IPS DF 19.7 (cell line): ENCODE results near the gene XPNPEP2.

Source experiments
- DNase-seq: peaks from one replicate; pipeline ENCODE4 v3.0.0-alpha.2; 2013; ENCODE audit warnings: low read depth, low spot score

Gene XPNPEP2

GRCh38 chrX:129797251-129797906, 58.6 kb downstream of the XPNPEP2 start:
- no peak for DNase-seq

- no peak for DNase-seq
Measured at GRCh38 chrX:129798456-129798855, 59.7 kb downstream of the XPNPEP2 start.

DNA sequence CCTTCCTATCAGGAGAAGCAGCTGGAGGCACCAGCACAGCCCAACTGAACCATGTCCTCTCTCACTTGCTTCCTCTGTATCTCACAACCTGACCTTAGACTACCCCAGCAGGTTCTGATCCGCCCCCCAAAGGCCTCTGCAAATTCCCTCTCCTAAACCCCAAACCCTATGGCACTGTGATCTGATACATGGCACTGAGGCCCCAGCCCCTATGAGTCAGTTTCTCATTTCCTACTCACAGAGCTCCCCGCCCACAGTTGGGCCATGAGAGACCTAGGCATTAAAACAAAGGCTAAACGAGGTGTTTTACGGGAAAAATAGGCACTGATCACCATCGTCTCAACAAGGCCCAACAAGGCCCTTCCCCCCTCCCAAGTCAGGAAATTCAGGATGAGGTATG, 60.1 kb downstream of the XPNPEP2 start:
- no peak for DNase-seq

DNA sequence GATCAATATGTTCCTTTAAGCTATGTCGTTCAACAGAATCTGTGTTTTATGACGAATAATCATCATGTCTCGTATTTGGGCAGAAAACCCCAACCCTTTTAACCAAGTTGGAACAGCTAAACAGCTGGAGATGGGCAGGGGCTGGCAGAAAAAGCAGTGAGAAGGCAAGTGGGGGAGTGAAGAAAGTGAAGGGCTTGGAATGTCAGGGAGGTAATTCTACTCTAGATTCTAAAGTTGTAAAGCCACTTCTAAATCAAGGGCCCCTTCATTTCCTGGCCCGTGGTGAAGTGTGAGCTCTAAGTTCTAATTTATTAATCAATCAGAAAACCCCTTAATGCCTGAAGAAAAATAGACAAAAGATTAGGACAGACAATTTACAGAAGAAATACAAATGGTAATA, 61.4 kb downstream of the XPNPEP2 start:
- no peak for DNase-seq

- DNase-seq, result no peak
Measured at GRCh38 chrX:129802863-129803262, 64.1 kb downstream of the XPNPEP2 start.

DNA sequence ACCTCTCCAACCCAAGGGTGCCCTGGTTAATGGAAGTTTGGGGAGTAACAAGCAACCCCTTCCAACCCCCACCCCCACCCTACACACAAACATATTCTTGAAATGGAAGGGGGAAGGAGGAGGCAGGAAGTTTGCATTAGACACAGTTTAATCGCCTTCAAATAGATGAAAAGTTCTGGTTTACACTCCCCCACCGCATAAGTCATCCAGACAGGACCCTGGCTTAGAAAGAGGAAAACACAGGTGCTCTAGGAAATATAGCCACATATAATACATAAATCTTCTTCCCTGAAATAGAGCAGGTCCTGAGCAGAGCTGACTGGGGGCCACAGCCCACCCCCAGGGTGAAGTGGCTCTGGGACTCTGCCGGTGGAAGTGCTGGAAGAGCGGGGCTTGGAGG, 66.0 kb downstream of the XPNPEP2 start:
- DNase-seq, result no peak

- no peak for DNase-seq
Measured at GRCh38 chrX:129808158-129808828, 69.5 kb downstream of the XPNPEP2 start.

- no peak for DNase-seq
Measured at GRCh38 chrX:129808829-129809796, 70.3 kb downstream of the XPNPEP2 start.

- no peak for DNase-seq
Measured at GRCh38 chrX:129813662-129814368, 75.0 kb downstream of the XPNPEP2 start.

DNA sequence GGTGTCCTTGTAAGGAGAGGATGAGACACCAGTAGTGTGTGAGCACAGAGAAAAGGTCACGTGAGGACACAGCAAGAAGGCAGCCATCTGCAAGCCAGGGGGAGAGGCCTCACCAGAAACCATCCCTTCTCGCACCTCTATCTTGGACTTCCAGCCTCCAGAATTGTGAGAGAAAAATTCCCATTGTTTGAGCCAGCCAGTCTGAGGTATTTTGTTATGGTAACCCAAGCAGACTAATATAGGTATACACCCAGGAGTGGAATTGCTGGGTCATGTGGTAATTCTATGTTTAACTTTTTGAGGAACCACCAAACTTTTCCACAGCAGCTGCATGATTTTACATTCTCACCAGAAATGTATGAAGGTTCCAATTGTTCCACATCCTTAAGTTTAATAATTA, 79.3 kb downstream of the XPNPEP2 start:
- DNase-seq, result no peak
